Stimulated activated naive CD4-positive, alpha-beta T cell (primary cell): ENCODE results near the gene ZRANB3.
"Not testable (repeated sequence)": the region's sequence is repeated elsewhere in the genome, so short reads cannot be mapped to it uniquely, and the experiment has no call there.

Experiments used
- DNase-seq, 6 experiments: peaks; one replicate each; lab custom pipeline; 2025; lab: John Stamatoyannopoulos, UW

The ZRANB3 gene

GRCh38 chr2:135320465-135321355 lies 210.3 kb downstream of the ZRANB3 start:
- DNase-seq: no peak

- DNase-seq: no peak
Measured at GRCh38 chr2:135318808-135319207, 212.2 kb downstream of the ZRANB3 start.

- DNase-seq: no peak
Measured at GRCh38 chr2:135317375-135317774, 213.6 kb downstream of the ZRANB3 start.

DNA sequence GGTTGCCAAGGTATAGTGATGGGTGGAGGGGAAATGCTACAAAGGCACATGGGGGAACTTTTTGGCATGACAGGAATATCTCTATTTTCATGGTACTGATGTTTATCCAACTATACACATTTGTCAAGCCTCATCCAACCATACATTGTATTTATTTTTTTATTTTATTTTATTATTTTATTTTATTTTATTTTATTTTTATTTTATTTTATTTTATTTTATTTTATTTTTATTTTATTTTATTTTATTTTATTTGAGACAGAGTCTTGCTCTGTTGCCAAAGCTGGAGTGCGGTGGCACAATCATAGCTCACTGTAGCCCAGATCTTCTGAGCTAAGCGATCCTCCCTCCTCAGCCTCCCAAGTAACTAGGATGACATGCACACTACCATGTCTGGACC lies 219.1 kb downstream of the ZRANB3 start:
- no peak for DNase-seq

DNA sequence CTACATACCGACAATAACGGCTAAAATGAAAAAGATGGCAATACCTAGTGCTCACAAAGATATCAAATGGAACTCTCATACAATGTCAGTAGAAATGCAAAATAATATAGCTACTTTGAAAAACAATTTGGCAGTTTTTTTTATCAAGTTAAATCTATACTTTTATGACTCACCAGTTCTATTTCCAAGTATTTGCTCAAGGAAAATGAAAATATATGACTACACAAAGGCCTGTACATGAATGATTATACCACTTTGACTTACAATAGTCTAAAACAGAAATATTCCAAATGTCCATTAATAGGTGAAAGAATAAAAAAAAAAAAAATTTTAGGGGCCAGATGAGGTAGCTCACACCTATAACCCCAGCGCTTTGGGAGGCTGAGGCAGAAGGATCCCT lies 219.8 kb downstream of the ZRANB3 start:
- DNase-seq: no peak

DNA sequence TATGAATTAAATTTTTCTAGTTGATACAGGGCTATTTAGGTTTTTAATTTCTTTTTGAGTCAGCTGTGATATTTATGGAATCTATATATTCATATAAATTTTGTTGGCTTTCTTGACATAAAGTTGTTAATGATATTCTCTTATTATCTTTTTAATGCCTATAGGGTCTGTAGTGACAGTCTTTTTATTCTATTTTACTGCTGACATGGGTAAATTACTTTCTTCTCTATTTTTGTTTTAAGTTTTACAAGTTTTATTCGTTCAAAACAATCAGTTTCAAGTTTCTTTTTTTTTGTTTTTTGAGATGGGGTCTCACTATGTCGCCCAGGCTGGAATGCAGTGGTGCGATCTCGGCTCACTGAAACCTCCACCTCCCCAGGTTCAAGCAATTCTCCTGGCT lies 226.3 kb downstream of the ZRANB3 start:
- DNase-seq: no peak

DNA sequence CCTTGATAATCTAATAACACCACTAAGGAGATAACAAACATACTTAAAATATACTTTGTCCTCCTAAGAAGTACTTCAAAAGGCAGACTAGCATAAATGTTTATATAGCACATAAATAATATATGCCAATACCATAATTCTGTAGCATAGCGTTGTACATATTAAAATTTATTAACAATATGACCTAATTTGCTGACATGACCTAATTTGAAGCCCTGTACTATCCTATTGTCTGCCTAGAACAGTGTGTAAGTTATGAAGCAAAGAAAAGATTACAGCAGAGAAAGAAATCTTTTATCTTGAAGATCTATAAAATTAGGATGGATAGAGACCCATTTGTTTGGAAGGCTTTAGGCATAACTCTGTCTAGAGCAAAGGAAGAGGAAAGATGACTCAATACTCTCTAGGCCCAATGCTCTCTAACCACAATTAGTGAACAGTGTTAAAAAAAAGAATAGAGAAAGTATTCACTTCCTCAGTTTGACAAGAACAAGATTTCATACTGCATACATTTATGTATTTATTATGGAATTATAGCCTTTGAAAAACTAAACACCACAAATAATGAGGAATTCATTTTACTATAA lies 231.3 kb downstream of the ZRANB3 start:
- DNase-seq: no peak

- no peak for DNase-seq
Measured at GRCh38 chr2:135299165-135299564, 231.9 kb downstream of the ZRANB3 start.

GRCh38 chr2:135287121-135287520 lies 243.9 kb downstream of the ZRANB3 start:
- not testable (repeated sequence) for DNase-seq

- DNase-seq: no peak
Measured at GRCh38 chr2:135285391-135285790, 245.6 kb downstream of the ZRANB3 start.

DNA sequence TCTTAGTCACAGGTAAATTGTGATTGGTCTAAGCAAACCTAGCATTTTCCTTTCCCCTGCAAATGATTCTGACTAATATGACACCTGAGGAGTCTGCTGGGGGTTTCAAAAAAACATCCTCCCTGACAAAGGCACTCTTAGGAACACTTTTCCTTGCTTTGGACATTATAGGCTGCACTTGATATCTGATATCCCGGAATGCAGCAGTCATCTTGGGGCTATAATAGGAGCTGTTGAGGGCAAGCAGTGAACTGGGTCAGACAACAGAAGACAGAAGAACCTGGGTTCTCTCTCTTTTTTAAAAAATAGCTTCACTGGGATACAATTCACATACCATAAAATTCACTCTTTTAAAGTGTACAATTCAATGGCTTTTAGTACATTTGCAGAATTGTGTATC lies 249.6 kb downstream of the ZRANB3 start:
- no peak for DNase-seq

- no peak for DNase-seq
Measured at GRCh38 chr2:135279209-135279608, 251.8 kb downstream of the ZRANB3 start.

DNA sequence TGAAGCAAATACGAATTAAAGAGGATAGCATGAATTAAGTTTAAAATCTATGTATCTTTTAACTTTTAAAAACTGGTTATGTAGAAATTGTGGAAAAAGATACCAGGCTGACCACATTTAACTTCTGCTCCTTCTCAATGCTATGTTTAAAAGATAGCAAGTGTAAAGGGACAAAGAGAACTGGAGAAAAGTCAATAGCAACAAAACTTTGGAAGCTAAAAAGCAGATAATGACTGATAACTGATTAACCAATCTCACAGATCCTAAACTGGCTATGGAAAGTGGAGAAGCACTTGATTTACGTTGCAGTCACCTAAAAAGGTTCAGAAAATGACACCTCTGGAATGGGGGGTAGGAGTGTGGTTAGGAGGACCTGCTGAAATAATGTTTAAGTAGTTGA lies 254.5 kb downstream of the ZRANB3 start:
- DNase-seq: no peak

DNA sequence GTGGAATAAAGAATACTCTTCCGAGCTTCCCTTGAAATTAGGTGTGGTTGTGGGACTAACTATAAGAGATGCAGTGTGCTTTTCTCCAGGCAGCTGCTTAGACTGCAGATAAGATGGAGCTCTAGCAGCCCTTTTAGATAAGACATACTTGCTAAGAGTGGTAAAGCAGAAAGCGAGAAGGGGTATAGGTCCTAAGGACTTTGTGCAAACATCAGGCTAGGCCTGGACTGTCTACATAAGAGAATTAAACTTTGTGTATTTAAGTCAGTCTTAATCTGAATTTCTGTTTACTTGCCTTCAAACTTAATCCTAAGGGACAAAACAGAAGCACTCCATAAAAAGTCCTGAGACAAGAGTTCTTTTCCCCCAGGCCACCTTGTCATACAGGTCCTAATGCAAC lies 260.0 kb downstream of the ZRANB3 start:
- no peak for DNase-seq

DNA sequence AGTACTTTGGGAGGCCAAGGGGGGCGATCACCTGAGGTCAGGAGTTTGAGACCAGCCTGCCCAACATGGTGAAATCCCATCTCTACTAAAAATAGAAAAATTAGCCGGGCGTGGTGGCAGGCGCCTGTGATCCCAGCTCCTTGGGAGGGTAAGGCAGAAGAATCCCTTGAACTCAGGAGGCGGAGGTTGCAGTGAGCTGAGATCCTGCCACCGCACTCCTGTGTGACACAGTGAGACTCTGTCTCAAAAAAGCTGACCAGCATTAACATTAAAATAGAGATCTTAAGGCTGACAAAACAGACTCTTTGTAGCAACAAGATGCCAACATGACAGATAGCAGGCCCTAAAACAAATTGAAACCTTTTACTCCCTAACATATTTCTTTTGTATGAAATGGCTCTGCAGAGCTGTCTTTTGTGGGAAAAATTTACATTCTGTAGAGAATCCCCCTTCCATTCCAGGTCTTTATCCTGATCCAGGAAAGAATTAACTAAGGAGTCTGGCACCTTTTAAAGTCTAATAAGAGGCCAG lies 265.0 kb downstream of the ZRANB3 start:
- DNase-seq: no peak

DNA sequence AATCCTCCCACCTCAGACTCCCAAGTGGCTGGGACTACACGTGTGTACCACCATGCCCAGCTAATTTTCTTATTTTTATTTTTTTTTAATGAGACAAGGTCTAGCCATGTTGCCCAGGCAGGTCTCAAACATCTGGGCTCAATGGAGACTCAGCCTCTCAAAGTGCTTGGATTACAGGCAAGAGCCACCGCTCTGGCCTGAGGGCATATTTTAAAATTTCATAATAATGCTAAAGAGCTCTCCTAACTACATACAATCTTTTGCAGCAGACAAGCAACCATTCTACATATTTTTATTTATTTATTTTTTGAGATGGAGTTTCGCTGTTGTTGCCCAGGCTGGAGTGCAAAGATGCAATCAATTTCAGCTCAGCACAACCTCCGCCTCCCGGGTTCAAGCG lies 271.9 kb downstream of the ZRANB3 start:
- no peak for DNase-seq

DNA sequence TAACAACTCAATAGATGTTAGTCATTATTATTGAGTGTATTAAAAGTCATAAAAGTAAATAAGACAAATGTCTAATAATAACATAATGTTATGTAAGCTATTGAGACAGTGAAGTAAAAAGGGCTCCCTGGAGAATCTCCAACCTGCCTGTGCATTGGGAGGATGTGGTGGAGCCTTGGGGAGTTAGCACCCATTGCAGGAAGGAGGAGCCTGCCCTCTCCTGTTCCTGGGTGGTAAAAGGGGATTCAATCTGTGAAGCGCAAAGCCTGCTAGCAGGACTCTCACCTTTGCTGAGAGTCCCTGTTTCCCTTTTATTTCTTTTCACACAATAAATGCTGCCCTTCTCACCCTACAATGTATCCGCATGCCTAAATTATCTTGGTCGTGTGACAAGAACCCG lies 272.8 kb downstream of the ZRANB3 start:
- DNase-seq: no peak

GRCh38 chr2:135257383-135258090 lies 273.5 kb downstream of the ZRANB3 start:
- no peak for DNase-seq

DNA sequence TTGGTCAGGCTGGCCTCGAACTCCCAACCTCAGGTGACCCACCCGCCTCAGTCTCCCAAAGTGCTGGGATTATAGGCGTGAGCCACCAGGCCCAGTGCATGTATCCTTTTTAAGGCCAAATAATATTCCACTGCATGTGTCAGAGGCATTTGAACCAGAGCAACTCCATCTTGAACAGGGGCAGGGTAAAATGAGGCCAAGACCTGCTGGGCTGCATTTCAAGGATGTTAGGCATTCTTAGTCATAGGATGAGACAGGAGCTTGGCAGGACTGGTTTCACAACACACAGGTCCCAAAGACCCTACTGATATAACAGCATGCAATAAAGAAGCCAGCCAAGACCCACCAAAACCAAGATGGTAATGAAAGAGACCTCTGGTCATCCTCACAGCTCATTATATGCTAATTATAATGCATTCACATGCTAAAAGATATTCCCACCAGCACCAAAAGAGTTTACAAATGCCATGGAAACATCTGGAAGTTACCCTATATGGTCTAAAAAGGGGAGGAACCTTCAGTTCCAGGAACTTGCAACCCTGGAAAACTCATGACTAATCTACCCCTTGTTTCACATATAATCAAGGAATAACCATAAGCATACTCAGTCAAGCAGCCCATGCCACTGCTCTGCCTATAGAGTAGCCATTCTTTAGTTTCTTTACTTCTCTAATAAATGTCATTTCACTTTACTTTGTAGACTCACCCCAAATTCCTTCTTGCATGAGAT lies 274.3 kb downstream of the ZRANB3 start:
- no peak for DNase-seq

- no peak for DNase-seq
Measured at GRCh38 chr2:135255208-135255607, 275.8 kb downstream of the ZRANB3 start.

DNA sequence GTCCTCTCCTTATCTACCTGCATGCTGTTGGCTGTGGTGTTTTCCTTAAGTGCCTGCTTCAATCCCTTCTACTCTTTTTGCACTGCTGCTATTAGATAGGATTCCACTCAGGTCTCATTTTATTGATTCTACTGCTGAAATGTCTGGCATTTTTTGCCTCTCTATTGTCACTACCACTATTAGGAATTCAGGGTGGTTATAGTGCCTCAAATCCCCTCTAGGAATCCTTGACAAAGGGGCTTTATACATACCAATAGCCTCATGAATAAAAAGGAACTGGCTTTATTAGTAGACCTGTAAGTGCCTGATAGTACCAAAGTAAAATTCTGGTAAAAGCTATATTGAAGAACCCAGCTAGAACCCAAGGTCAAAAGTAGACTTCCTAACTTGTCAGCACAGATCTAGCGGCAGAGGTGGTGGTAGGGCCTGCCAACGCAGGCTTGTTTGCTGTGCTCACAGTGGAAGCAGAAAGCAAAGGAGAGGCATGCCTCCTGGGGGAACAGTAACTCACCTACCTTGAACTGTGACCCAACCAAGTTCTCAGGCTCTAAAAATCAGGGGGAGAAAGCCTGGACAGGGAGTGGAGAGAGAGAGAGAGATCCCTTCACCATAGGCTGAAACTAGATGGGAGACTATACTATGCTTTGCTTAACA lies 278.1 kb downstream of the ZRANB3 start:
- no peak for DNase-seq

- no peak for DNase-seq
Measured at GRCh38 chr2:135248611-135249010, 282.4 kb downstream of the ZRANB3 start.
